Kidney capillary endothelial cell (primary cell): ENCODE measurements around the gene NLRC3.

Experiments
- DNase-seq: peaks from one replicate; pipeline ENCODE4 v3.0.0-alpha.2; 2018; ENCODE audit warnings: low spot score

Gene NLRC3

GRCh38 chr16:3578610-3579551 is 1.7 kb upstream of the NLRC3 start:
- peak; percentile 8 for DNase-seq

GRCh38 chr16:3578121-3578520 is 918 bp upstream of the NLRC3 start:
- no peak for DNase-seq

DNA sequence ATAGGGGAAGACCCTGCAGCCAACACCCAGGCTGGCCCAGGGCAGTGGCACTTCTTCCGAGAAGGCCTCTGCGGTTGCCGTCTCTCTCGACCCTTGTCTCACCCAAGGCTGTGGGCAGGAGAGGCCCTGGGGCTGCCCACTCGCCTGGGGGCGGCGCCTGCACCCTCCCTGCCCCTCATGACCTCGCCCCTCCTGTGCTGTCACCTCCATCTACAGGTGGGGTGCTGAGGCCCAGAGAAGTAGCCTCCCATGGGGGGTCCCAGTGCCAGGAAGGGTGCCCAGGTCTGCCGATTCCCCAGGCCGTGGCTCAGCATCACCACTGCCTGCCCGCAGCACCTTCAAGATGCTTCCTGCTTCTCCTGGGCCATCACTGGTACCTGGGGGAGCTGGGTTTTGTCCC is 992 bp downstream of the NLRC3 start:
- DNase-seq: no peak

DNA sequence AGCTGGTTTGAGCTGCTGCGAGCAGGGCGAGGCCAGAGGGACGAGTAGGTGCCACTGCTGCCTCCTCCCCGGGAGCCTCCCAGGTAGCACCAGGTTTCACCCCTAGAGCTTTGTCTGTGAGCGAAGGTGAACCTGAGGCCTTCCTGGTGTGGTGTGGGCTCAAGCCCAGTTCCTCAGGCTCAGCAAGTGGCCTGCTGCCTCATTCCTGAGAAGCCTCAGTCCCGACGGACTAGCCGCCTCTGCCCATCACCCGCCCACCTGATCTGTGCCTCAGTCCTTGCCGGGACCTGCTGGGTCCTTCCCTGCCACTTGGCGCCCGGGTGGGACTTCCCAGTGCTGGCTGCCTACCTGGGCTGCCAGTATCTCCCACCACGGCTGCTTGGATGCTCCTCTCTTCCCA is 1.7 kb downstream of the NLRC3 start:
- DNase-seq: no peak

GRCh38 chr16:3574195-3574594 is 3.0 kb downstream of the NLRC3 start:
- DNase-seq: no peak

- no peak for DNase-seq
Measured at GRCh38 chr16:3573146-3573815, 3.9 kb downstream of the NLRC3 start.

DNA sequence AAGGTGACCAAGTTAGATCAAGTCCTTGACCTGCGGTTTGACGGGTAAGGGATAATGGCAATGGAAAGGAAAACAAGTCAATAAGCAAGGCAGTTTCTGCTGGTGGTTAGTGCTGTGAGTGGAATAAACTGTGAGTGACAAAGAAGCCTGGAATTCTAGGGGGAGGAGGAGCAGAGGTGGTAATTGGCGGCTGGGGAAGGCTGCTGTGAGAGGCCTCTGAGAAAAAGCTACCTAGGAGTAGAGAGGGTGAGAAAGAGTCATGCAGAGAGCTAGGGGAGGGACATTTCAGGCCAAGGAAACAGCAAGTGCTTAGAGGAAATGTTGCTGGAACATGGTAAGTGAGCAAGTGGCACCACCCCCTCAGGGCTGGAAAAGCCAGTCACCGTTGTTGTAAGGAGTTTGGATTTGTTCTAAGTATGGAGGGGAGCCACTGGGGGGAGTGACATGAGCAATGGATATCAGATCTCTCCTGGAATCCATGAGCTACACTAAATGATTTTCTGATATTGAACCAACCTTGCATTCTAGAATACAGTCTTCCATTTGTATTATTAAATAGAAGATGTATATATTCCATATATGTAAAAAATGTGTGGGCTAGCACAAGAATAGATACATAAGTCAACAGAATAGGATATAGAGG is 6.7 kb downstream of the NLRC3 start:
- DNase-seq: no peak

DNA sequence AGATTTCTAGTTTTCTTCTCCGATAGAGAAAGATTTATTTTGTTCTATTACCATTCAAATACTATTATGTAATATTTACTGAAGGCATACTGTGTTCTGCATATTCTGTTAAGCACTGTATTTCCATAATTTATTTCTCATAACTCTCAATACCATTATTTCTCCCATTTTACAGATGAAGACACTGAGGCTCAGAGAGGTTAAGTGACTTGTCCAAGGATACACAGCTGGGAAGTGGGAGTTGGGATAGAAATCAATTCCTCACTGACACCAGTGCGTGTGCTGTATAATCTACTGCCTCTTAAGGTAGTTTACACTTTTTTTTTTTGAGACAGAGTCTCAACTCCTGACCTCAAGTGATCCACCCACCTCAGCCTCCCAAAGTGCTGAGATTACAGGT is 7.4 kb downstream of the NLRC3 start:
- no peak for DNase-seq

- no peak for DNase-seq
Measured at GRCh38 chr16:3566990-3567389, 10.2 kb downstream of the NLRC3 start.

DNA sequence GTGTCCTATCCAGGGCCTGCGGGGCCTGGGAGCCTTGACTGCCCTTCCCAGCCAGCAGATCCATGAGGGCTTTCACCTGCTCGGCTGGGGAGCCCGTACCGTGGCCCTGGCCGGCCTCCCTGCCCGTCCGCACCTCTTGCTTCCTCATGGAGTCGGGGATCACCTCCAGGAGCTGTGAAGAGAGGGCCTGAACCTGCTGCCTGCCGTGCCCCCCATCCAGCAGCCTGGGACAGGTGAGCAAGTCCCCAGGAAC is 12.4 kb downstream of the NLRC3 start:
- no peak for DNase-seq

DNA sequence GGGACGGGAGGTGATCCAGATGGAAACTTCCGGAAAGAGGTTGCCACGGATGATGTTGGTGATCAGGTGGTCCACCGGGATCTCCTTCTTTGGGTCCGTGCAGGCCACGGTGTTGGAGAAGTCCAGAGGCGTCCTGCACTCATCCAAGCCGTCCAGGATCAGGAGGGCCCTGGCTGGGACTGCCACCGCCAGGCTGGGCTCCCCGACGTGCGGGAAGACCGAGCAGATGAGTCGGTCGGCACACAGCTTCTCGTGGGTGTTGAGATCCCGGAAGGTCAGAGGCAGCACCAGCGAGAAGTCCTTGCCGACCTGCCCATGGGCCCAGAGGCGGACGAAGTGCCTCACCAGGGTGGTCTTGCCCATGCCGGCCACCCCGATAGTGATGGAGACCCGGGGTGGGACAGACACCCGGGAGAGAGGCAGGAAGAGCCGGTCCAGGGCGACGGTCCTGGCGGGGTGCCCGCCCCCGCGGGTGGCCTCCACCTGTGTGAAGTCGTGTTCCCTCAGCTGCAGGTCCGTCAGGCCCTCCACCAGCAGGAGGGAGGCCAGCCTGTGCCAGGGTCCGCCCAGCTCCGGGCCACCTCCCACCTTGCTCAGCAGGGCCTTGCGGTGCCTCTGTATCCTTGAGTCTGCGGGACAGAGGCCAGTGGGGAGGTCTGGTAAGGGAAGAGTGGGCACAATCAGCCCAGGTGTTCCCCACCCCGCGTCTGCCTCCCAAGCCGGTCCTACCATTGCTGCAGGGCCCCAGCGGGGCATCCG is 12.9 kb downstream of the NLRC3 start:
- DNase-seq: no peak

GRCh38 chr16:3562914-3563480 is 14.2 kb downstream of the NLRC3 start:
- DNase-seq: no peak

DNA sequence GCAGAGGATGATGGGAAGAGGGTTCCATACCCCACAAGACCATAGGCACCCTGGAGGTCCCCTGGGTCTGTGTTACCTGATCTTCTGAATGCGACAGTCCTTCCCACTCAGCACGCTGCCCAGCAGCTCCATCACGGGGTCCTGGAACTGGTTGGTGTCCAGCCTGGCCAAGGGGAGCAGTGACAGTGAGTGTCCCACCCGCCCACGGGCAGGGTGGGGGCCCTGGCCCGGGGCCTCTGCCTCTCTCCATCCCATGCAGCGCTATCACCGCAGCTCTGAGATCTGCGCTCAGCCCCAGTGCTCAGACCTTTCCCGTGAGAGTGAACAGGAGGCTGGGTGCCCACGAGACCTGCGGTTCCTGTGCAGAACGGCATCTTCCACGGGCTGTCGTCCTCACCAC is 15.6 kb downstream of the NLRC3 start:
- no peak for DNase-seq

GRCh38 chr16:3554351-3554928 is 22.8 kb downstream of the NLRC3 start:
- DNase-seq: no peak

DNA sequence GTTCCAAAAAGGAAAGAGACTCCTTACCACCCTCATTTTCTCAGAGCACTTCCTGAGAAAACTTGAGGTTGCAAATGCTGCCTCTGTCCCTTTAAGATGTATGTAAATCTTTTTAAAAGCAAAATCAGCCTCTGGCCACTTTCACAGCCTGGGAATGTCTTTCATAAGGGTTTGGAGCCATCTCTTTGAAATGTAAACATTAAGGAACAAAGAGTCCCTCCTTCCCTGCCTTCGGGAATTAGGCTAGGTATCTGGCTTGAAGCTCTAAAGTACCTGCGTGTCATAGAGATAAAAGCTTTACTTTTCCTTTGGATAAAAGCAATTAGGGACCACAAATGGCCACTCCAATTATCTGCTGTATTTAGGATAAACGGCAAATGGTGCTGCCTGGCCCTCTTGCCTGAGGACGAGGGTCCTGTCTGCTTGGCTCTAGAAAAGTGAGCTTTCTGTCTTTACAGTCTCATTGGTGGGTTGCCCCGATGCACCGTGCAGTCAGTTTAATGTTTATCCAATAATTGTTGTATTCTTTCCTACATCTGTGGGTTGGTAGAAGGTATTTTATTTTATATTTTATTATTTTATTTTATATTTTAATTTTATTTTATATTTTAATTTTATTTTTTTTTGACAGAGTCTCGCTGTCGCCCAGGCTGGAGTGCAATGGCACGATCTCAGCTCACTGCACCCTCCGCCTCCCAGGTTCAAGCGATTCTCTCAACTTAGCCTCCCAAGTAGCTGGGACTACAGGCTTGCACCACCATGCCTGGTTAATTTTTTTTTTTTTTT is 23.9 kb downstream of the NLRC3 start:
- no peak for DNase-seq

DNA sequence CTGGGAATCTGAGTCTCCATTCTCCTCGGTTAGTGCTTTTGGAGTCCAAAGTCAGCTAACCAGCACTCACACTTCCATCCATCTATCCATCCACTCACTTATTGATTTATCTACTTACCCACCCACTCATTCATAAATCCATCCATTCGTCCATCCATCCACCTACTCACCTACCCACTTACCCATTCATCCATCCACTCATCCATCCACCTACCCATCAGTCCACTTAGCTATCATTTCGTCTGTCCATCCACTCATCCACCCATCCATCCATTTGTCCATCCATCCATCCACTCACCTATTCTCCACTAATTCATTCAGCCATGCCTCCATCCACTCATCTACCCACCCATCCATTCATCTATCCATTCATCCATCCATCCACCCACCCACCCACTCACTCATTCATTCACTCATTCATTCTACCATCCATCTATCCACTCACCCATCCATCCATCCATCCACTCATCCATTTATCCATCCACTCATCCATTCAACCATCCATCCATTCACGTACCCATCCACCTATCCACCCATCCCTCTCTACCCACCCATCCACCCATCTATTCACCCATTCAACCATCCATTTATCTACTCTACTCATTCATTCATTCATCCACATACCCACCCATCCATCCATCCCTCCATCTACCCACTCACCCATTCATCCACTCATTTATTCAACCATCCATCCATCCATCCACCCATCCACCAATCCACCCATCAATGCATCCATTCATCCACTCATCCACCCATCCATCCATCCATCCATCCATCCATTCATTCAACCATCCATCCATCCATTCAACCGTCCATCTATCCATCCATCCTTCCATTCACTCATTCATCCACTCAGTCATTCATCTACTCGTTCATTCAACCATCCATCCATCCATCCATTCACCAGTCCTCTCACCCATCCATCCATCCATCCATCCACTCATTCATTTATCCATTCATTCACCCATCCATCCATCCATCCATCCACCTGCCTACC is 26.1 kb downstream of the NLRC3 start:
- no peak for DNase-seq

DNA sequence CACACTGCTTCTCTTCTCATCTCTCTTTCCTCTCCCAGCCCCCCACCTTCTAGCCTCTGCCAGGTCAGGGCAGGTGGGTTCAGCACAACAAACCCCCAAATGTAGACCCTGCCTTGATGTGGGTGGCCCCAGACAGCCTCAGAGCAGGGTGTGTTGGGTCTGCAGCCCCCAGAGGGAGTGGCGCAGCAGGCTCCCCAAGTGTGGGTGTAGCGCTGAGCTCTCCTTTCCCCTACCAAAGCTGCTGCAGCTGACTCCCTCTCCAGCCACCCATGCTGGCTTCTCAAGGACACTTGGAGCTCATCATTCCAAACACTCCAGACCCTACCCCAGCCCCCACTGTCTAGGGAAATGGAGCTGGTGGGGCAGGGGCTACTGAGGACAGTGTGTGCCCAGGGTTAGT is 27.3 kb downstream of the NLRC3 start:
- DNase-seq: no peak

GRCh38 chr16:3548859-3549258 is 28.3 kb downstream of the NLRC3 start:
- DNase-seq: no peak

DNA sequence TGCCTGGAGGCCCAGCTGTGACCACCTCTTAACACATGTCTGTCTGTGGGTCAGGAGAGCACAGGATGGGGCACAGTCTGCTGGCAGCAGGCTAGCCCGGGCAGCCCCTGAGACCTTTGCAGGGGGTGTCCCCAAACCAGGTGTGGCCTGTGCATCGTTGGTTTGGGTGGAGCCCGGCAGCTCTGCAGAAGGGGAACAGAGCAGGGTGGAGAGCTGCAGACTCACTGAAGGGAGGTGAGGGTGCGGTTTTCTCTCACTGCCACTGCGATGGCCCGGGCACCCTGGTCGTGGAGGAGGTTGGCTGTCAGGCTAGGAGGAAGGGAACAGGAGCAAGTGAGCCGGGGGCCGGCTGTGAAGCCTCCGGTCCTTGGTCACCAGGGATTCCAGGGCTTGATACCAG is 28.8 kb downstream of the NLRC3 start:
- DNase-seq: no peak
